ENCODE results near the gene NKX2-8.
"Not testable (repeated sequence)": the region's sequence is repeated elsewhere in the genome, so short reads cannot be mapped to it uniquely, and the experiment has no call there.

- TF ChIP-seq, protein P1, sequence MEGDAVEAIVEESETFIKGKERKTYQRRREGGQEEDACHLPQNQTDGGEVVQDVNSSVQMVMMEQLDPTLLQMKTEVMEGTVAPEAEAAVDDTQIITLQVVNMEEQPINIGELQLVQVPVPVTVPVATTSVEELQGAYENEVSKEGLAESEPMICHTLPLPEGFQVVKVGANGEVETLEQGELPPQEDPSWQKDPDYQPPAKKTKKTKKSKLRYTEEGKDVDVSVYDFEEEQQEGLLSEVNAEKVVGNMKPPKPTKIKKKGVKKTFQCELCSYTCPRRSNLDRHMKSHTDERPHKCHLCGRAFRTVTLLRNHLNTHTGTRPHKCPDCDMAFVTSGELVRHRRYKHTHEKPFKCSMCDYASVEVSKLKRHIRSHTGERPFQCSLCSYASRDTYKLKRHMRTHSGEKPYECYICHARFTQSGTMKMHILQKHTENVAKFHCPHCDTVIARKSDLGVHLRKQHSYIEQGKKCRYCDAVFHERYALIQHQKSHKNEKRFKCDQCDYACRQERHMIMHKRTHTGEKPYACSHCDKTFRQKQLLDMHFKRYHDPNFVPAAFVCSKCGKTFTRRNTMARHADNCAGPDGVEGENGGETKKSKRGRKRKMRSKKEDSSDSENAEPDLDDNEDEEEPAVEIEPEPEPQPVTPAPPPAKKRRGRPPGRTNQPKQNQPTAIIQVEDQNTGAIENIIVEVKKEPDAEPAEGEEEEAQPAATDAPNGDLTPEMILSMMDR (IDR thresholded peaks at IDR 0.05; ENCODE audit: low read length), result not testable (repeated sequence)
- TF ChIP-seq EZH2 (optimal IDR thresholded peaks at IDR 0.05; ENCODE audit: low read depth, low read length), result not testable (repeated sequence)
Measured at GRCh38 chr14:36544280-36544679, 38.1 kb downstream of the NKX2-8 start.

Measured in MM.1S (cell line).